ENCODE results near the gene ATP6V0A1.
"Not testable (repeated sequence)": the region's sequence is repeated elsewhere in the genome, so short reads cannot be mapped to it uniquely, and the experiment has no call there.

The ATP6V0A1 gene

GRCh38 chr17:42472709-42473521 is 14.2 kb downstream of the ATP6V0A1 start:
- H3K4me3 ChIP-seq (replicated peaks; ENCODE audit: low read depth, low read length): no peak overlapping the region
- peak; percentile 53 for DNase-seq (ENCODE audit: low read depth)
- no peak for TF ChIP-seq CTCF (IDR thresholded peaks at IDR 0.05; ENCODE audit: low read length, missing control alignments)

GRCh38 chr17:42474276-42474675 is 15.6 kb downstream of the ATP6V0A1 start:
- TF ChIP-seq CTCF (IDR thresholded peaks at IDR 0.05; ENCODE audit: low read length, missing control alignments): no peak
- no peak overlapping the region for H3K4me3 ChIP-seq (replicated peaks; ENCODE audit: low read depth, low read length)
- DNase-seq (ENCODE audit: low read depth): no peak

DNA sequence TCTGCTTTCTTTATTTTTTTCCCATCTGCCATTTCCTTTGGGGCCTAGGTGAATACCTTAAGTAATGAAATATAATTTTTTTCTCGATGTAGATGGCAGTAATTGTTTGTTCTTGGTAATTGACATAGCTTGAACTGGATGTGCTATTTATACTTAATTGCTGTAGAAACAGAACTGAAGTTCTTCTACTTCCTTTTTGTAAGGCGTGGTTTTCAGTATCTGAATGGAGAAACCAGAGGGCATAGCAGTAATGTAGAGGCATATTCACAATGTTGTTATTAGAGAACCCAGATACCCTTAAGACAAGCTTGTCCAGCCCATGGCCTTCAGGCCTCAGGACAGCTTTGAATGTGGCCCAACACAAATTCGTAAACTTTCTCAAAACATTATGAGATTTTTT is 16.4 kb downstream of the ATP6V0A1 start:
- no peak for TF ChIP-seq CTCF (IDR thresholded peaks at IDR 0.05; ENCODE audit: low read length, missing control alignments)
- no peak for DNase-seq (ENCODE audit: low read depth)

GRCh38 chr17:42475835-42476234 is 17.2 kb downstream of the ATP6V0A1 start:
- TF ChIP-seq CTCF (IDR thresholded peaks at IDR 0.05; ENCODE audit: low read length, missing control alignments): no peak
- no peak for DNase-seq (ENCODE audit: low read depth)
- no peak overlapping the region for H3K4me3 ChIP-seq (replicated peaks; ENCODE audit: low read depth, low read length)

More for the DNA sequence above, 16.4 kb downstream of the ATP6V0A1 start:
- no peak overlapping the region for H3K4me3 ChIP-seq (replicated peaks; ENCODE audit: low read depth, low read length)

DNA sequence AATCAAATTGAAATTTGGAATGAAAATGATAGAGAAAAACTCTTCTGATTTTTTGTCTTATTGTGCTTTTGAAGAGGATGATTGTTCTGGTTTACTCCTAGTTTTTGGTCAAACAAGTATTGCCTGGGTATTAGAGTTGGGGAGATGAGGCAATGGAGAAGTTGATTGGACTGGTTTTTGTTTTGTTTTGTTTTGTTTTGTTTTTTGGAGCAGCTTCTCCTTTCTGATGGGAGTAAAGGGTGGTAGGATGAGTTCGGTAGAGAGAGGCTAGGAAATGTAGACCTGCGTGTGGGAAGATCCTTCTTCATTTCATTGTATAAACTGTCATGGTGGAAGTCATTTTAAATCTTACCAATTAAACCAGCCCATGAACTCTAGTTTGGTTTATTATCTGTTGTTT is 17.7 kb downstream of the ATP6V0A1 start:
- no peak for DNase-seq (ENCODE audit: low read depth)
- TF ChIP-seq CTCF (IDR thresholded peaks at IDR 0.05; ENCODE audit: low read length, missing control alignments): no peak
- H3K4me3 ChIP-seq (replicated peaks; ENCODE audit: low read depth, low read length): no peak overlapping the region

GRCh38 chr17:42477173-42477572 is 18.5 kb downstream of the ATP6V0A1 start:
- TF ChIP-seq CTCF (IDR thresholded peaks at IDR 0.05; ENCODE audit: low read length, missing control alignments): no peak
- DNase-seq (ENCODE audit: low read depth): no peak
- H3K4me3 ChIP-seq (replicated peaks; ENCODE audit: low read depth, low read length): no peak overlapping the region

DNA sequence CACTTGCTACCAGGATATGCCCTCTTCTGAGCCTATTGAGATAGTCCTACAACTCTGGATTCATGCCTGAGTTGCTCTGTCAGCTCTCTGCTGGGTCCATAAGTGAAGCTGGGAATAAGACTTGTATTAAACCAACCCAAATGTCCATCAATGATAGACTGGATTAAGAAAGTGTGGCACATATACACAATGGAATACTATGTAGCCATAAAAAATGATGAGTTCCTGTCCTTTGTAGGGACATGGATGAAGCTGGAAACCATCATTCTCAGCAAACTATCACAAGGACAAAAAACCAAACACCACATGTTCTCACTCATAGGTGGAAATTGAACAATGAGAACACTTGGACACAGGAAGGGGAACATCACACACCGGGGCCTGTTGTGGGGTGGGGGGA is 19.1 kb downstream of the ATP6V0A1 start:
- H3K4me3 ChIP-seq (replicated peaks; ENCODE audit: low read depth, low read length): not testable (repeated sequence)

More for the DNA sequence above, 19.1 kb downstream of the ATP6V0A1 start:
- not testable (repeated sequence) for DNase-seq (ENCODE audit: low read depth)

Measured in fibroblast of pulmonary artery (primary cell).